Astrocyte (in vitro differentiated cells and primary cell): ENCODE measurements around the gene DENND5B.
"Not testable (repeated sequence)": the region's sequence is repeated elsewhere in the genome, so short reads cannot be mapped to it uniquely, and the experiment has no call there.

ENCODE experiments used
- CTCF ChIP-seq: IDR thresholded peaks from 2 replicates; pipeline ENCODE4 v1.5.1; 2011; ENCODE audit warnings: low read depth, mild to moderate bottlenecking, inconsistent platforms, low read length, moderate library complexity; ENCODE audit not compliant: insufficient read depth
- EZH2 ChIP-seq: IDR thresholded peaks from 2 replicates; pipeline ENCODE4 v1.6.1; 2012; ENCODE audit warnings: mild to moderate bottlenecking, low read length, inconsistent platforms; ENCODE audit not compliant: insufficient read depth

DNA sequence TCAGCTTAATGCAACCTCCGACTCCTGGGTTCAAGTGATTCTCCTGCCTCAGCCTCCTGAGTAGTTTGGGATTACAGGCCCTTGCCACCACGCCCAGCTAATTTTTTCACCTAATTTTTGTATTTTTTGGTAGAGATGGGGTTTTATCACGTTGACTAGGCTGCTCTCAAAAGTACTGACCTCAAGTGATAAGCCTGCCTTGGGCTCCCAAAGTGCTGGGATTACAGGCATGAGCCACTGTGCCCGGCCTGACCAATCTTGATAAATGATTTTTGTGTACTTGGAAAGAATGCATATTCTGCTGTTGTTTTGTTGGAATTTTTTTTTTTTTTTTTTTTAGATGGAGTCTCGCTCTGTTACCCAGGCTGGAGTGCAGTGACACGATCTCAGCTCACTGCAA is 215.5 kb downstream of the DENND5B start:
- TF ChIP-seq CTCF, EZH2: not testable (repeated sequence)
